Stimulated activated CD8-positive, alpha-beta memory T cell treated with anti-CD3 and anti-CD28 coated beads, Interleukin-7, amount 100 ng/mL, for 48 hours (primary cell): ENCODE results near the gene CAMSAP2.
"Not testable (repeated sequence)": the region's sequence is repeated elsewhere in the genome, so short reads cannot be mapped to it uniquely, and the experiment has no call there.

Experiments
- DNase-seq, 2 donors: peaks; one replicate each; pipeline ENCODE4 v3.0.0-alpha.2; 2020; ENCODE audit warnings: low read depth in 1 of 2; ENCODE audit errors: extremely low read depth in 1 of 2

Gene CAMSAP2

DNA sequence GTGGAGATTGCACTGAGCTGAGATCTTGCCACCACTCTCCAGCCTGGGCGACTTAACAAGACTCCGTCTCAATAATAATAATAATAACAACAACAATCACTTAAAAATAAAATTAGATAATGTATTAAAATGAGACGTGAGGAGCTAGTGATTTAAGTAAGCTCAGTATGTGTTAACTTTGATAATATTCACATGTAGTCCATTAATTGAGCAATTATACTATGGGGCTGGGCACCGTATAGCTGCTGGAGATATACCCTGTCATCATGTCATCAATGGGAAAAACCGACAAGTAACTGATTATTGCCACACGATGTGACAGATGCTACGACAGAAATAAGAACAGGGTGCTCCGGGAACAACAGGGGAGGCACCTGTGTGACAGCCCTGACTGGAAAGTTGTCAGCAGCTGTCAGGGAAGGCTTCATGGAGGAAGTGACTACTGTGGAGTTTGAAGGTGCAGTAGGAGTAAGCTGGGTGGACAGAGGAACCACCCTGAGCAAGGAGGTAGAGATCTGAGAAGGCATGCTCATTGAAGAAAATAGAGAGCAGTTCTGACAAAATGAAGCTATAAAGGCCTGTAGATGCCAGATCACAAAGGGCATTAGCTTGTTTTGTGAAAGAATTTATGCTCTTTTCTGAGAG is 924 bp upstream of the CAMSAP2 start:
- DNase-seq = no peak

DNA sequence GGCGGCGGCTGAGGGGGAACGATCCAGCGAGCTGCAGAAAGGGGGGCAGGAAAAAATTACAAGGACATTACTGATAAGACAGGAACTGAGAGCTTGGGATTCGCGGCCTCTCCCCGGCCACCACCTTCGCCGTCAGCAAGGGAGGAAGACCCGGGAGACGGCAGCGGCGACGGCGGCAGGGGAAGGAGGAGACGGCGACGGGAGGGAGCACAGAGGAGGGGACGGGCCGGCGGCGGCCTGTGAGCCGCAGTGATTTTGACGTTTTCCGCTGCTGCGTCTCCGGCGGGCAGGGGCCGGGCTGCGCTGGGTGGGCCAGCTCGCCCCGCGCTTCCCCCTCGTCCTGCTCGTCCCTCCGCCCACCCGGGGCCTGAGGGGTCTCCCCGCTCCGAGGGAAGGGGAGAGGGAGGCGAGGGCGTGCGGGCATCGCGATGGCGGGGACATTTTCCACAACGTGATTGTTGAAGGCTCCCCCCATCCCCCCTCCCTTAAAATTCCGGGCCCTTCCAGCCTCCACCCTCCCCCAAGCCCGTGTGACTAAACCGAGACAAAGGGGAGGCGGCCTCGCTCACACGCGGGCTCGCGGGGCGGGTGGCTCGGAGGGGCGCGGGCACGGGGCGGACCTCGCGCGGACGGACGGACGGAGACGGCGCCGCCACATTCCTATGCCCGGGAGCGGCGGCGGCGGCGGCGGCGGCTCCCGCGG is 407 bp downstream of the CAMSAP2 start:
- no peak for DNase-seq

DNA sequence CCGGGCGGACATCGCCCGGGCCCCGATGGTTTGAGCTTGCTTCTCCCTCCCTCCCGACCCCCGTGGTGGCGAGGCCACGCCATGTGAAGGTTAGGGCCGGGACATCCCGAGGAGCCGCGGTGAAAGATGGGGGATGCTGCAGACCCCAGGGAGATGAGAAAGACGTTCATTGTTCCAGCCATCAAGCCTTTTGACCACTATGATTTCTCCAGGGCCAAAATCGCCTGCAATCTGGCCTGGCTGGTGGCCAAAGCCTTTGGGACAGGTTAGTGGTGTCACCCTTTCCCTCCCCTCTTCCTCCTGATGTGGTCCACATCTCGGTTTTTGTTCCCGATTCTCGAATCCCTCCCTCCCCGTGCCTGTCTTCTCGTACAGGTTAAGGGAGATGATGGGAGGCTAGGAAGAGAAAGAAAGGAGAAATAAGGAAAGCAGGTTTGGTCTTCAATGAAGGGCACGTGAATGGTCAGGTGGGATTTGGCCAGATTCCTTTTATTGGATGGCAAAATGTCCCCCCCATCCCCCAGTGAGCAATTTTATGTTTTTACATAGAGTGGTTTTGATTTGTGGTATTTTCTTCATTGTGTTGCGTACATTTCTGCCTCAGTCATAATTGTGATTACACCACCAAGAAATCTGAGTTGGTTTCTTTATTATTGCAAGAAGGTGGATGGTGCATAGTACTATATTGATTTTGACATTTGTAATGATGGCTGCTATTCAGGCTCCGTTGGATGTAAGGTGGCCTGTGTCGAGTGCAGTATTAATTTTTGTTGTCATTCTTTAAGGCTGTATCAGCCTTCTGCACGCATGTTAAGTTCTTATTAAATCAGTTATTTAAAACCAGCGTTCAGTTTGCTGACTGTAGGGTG is 1.2 kb downstream of the CAMSAP2 start:
- DNase-seq = no peak

DNA sequence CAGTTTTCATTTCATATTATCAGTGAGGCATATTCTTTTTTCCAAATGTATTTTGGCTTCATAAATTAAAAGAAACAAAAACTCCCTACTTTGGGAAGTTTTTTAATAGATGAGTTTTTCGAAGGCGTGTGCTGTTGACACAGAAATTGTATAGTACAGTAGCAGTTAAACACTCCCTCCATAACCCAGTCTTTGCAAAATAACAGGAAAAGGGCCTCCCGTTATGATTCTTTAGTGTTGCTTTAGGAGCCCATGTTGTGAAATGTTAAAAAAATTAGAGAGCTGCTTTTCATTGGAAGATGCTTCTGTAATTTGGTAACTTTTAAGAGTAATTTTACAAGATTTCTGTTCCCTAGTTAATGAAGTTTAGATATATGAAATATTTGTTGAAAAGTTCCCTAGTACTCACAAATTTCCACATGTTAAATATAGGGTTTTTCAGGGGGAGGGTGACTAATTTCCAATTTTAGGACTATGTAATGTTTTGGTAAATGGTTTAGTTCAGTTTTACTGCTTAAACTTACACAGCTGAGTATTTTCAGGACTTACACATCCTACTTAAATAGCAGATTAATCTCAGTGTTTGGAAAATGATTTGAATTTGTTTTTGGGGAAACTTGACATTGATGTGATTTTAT is 2.0 kb downstream of the CAMSAP2 start:
- no peak for DNase-seq

DNA sequence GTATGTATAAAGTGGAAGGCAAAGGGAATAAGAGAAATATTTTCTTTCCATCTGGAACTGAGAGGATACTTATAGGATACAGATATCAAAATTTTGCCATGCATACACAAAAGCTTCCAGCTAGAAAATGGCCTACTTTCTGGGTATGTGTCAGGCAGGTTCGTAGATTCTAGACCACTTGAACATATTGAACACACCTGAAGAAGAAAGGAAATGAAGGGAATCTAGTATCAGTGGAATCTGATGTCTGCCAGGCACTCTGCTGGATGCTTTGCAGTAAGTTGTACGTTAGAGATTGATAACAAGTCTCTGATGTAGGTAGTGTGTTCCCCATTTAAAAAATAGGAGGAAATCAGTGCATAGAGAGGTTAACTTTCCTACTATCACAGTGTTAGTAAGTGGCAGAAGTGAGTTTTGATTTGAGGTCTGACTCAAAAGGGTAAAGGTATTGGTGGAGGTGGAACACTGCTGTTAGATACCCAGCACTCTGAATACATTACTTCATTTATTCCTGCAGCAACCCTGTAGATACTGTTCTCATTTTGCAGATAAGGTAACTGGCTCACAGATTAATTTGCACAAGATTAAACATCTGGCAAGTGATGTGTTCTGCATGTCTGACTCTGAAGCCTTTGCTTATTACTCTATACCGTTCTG is 3.0 kb downstream of the CAMSAP2 start:
- DNase-seq = no peak

DNA sequence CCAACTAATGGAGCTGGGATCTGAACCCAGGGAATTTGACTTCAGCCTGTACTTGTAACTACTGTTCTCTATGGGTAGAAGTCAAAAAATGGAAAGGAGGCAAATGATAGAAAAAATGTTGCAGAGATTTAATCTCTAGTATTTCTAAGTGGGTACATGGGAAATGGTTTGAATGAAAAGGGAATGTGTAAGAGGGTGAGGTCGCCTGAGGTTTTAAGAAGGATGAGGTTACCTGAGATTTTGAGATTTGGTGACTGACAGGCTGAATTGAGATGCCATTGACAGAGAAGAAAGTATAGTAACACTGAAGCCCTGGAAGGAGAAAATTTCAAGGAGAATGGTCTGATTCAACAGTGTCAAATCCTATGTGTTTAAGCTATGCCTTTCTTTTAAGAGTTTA is 5.5 kb downstream of the CAMSAP2 start:
- no peak for DNase-seq

DNA sequence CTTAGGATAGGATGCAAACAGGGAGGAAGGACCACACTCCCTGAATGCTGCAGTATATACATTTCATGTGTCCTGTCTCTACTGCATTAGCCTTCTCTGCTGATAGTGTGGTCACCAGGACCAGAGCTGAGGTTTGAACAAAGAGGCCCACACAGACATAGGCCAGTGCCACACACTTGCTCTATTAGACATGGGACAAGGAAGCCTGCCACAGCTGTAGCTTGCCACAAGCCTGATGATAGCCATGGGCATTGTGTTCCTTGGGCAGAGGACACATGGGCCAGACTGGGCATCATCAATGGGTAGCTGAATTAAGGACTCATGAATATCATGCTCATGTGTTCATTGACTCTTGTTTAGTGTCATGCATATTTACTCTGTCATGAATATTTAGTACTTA is 10.4 kb downstream of the CAMSAP2 start:
- no peak for DNase-seq

DNA sequence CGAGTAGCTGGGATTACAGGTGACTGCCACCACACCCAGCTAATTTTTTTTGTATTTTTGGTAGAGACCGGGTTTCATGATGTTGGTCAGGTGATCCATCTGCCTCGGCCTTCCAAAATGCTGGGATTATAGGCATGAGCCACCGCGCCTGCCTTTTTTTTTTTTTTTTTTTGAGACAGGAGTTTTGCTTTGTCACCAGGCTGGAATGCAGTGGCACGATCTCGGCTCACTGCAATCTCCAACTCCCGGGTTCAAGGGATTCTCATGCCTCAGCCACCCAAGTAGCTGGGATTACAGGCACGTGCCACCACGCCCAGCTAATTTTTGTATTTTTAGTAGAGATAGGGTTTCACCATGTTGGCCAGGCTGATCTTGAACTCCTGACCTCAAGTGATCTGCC is 12.1 kb downstream of the CAMSAP2 start:
- not testable (repeated sequence) for DNase-seq

DNA sequence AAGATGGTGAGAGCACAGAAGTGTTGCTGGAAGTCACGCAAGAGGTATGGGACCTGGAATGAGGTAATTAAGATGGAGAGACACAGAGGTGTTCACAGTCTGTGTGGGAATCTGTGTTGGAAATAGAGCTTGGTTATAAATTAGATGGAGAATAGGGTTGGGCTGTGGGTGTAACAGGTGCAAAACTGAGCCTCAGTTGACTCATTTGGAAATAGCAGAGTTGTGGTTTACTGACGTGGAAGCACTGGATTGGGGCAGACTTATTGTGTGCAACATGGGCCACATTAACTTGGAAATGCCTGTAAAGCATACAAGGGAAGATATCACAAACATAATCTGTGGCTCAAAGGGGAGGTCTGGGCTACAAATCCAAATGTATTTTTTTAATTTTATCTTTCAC is 13.0 kb downstream of the CAMSAP2 start:
- DNase-seq = no peak

DNA sequence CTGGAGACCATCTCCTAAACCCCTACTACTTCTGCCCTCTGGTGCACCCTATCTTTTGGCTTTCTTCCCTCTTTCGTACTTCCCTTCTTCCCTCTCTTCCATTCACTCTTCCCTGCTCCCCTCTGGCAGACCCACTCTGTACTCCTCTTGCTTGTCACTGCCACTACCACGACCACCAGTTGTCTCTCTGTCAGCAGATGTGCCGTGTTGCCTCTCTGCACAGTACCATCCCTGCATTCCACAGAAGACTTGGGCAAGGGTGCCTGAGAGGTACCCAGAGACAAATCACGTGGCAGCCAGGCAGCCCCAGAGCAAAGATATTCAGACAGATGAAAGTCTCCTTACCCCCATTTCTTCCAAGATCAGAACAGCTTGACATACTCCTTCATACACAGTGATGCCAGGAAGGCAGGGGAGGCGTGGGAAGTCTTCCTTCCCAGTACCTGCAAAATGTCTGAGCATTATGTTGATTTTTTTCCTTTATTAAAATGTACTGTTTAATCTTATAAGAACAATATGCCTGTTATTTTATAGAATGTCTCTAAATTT is 15.0 kb downstream of the CAMSAP2 start:
- DNase-seq = no peak

DNA sequence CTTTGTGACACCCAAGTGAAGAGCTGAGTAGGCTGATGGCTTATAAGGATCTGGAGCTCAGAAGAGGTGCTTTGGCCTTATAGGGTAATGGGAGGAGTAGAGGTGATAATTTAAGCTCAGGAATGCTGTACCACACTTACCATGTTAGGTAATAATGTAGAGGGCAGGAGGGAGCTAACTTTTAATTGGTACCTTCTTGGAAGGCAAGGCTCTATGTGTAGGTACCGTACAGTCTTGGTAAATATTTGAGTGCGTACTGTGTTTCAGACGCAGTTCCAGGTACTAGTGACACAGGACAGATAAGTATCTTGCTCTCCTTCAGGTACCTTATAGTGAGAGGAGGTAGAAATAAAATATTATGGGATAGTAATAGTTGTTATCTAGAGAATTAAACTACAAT is 16.8 kb downstream of the CAMSAP2 start:
- DNase-seq = no peak

DNA sequence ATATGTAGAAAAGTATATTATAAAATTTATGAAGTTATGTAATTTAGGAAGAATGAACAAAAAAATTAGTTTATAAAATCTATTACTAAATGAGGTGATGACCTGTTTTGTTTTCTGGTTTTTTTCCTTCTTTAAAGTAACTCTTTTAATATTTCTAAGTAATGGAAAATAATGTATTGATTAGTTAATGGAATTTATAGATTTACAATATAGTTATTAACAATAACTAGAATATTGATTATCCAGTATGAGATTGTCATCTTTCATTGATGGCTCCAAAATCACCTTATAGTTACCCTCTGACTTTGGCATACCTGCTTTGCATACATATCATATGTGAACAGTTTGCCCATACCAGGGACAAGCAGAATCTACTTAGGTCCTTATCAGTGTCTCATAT is 23.4 kb downstream of the CAMSAP2 start:
- no peak for DNase-seq

DNA sequence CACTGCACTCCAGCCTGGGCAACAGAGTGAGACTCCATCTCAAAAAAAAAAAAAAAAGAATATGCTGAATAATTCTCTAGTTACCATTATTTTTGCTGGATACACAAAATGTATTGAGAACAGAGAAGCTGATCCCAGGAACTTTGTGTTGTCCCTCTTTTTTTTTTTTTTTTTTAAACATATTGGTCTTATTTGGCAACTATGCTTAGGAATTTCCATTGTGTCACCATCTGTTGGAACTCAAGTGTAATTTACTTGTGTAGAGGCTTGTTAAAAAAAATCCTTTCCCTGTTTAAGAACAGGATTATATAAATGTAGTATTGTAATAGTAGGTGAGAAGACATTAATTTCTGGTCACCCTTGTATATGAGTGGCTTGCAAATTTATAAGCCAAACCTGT is 28.6 kb downstream of the CAMSAP2 start:
- no peak for DNase-seq

DNA sequence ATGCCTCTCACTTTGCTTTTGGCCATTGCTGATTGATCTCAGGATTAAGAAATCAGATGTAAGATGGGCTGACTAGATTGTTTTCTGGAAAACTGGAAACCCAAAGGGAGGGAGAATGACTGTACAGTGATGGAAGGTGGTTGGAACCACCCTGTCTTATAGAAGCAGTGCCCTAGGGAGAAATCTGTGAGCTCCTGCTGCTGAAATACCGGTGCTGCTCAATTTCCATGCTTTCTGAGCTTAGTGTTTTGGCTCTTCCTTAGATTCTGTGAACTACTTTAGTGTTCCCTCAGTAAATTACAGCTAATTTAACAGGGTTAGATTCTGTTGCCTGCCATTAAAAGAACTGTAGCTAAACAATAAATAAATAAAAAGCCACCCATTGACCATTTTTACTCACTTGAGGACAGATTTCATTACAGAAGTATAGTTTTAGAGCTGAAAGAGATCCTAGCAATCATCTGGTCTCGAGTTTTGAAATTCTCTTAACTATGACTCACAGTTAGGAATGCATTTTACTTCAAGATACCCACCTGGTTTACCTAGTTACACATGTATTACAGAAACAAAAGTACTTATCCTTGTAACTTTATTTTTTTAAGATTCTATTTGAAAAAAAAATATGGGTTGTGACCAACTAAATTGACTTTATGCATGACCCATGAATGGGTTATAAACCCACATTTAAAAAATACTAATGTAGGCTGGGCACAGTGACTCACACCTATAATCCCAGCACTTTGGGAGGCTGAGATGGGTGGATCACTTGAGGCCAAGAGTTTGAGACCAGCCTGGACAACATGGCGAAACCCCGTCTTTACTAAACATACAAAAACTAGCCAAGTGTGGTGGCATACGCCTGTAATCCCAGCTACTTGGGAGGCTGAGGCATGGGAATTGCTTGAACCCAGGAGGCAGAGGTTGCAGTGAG is 33.2 kb downstream of the CAMSAP2 start:
- DNase-seq = no peak

DNA sequence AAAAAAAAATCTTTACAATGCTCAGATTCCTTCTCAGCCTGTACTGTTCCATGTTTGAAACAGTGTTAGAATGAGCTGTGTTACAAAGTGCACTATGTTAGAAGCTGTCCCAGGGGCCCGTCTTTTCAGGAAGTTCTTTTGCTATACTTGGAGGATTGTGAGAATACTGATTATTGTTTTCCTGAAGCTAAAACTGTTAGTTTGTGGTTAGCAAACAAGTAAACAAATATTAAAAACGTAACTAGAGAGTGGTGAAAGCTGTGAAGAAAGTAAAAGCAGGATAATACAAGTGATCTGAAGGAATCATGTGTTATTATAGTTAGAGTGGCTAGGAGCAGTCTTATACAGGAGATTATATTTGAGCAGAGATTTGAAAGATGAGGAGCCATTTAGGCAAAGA is 35.6 kb downstream of the CAMSAP2 start:
- DNase-seq = no peak

DNA sequence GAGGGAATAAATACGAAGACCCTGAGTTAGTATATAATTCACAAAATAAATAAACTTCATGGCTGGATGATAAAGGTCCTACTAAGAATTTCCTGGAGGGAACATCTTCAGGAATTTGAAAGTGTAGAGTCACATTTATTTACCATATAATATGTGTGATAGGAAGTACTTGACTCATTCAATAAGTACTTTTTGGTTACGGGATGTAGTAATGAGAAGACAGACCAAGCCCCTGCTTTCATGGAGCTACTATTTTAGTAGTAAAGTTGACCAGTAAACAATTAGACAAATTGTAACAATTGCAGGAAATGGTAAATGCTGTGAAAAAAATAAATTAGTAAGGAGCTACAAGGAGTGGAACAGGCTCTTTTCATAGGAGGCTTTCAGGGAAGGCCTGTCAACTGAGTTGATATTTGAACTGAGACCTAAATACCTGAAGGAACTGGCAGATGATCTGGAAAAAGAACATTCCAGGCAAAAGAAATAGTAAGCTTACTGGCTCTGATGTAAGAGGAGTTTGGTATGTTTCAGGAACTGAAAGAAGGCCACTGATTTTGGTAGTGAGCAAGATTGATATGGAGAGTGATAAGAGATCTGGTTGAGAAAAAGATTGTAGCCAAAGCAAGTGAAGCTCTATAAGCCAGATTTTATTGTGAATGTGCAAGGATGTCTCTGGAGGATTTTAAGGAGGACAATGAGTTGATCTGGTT is 36.2 kb downstream of the CAMSAP2 start:
- DNase-seq = no peak

DNA sequence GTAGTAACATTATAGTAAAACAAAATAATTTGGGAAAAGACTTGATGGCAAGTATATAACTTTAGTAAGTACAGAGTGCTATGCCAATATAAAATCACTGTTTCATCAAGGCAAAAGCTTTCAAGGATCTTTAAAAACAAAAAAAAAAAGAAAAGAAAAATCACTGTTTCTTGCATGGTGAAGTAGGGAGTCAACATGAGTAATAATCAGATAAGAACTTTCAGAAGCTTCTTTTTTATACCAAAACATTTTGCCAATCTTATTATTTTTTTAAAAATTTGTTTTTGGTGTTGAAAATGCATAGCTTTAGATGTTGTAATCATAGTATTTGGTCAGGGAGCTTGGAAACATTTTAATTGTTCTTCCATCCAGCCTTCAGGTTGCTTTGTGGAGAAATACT is 37.2 kb downstream of the CAMSAP2 start:
- DNase-seq = no peak

DNA sequence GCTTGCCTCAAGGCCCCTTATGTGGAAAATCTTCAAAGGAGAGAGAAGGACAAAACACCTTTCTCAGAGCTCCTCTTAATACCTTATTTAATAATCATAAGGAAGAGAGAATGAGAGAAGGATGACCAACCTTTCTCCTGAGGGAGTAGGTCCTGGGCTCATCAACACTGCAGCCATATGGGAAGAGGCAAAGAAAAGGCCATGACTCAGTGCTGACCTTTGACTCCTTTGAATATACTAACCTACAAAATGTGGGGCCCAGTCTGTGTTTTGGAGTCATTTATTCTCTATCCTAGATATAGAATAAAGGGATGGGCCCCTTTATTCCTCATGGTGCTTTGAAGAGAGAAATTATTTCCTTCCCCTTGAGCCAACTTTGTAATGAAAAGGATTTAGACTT is 38.3 kb downstream of the CAMSAP2 start:
- no peak for DNase-seq

DNA sequence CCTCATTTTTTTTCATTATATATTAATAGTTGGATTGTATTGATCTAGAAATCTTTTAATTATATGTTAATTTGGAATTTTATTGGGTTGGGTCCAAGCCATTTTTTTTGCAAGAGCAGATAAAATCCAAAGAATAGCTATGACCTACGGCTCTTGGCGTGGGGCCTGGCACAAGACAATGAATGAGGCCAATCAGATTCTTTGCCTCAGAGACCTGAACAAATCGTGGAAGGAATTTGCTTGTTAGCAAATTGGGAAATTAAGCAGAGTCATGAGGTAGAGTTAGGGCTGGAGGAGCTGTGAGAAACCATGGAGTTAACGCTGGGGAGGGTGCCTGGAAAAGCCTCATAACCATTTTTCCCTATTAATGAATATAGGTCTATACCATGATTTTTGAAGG is 40.1 kb downstream of the CAMSAP2 start:
- DNase-seq = no peak
